ENCODE measurements around the gene SCAI.
A peak's percentile ranks its signal among the peaks of the same experiment; 100 is the strongest.
"Not testable (repeated sequence)": the region's sequence is repeated elsewhere in the genome, so short reads cannot be mapped to it uniquely, and the experiment has no call there.

SCAI gene

DNA sequence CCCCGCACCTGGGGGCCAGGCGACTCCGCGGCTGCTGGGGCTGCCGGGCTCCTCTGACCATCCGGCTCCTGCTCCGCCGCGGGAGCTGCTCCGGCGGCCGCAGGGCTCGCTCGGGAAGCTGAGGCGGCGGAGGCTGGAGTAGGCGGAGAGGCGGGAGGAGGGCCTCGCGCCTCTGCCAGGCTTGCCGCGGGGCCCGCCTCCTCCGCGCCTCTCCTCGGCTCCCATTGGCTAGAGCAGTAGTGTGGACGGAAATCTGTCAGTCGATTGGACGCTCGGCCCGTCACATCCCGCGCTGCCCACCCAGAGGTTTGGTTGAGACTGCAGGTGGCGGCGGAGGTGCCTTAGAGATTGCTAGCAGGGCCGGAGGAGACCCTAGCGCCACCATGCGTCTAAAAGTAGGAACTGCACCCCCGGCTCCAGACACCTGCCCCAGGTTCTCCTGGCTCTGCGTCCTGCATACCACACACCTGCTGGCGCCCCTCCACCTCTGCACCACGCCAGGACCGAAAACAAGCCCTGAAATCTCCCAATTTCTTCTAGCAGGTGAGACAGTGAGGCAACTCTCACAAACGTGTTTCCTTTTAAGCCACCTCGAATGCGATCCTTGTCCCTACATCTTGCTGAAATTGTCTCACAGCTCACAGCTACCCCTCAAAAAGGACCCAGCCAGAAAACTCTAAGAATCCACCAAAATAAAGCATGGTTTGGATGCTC lies at the start of gene SCAI:
TSS of gene SCAI (minus strand) at position 152 of the 714 bp plus-strand sequence. CDS start at position 61, 91 bp downstream.
- peak within 1 kb of the TSS; percentile 69 for H3K27ac ChIP-seq
- peak within 1 kb of the TSS; percentile 79 for H3K9ac ChIP-seq
- peak within 1 kb of the TSS; percentile 75 for H3K4me3 ChIP-seq
- no peaks in the 10 kb centered on the region for H4K20me1 ChIP-seq
- peaks cover 18% of the 10 kb centered on the region for H3K36me3 ChIP-seq
- no peaks in the 10 kb centered on the region for H3K9me3 ChIP-seq
- peaks cover 33% of the 10 kb centered on the region for H3K4me1 ChIP-seq
- peak within 1 kb of the TSS; percentile 72 for H3K4me2 ChIP-seq
- no peak for TF ChIP-seq Cebpa-rat (IDR thresholded peaks at IDR 0.05)
- H3K27me3 ChIP-seq: no peaks in the 10 kb centered on the region

DNA sequence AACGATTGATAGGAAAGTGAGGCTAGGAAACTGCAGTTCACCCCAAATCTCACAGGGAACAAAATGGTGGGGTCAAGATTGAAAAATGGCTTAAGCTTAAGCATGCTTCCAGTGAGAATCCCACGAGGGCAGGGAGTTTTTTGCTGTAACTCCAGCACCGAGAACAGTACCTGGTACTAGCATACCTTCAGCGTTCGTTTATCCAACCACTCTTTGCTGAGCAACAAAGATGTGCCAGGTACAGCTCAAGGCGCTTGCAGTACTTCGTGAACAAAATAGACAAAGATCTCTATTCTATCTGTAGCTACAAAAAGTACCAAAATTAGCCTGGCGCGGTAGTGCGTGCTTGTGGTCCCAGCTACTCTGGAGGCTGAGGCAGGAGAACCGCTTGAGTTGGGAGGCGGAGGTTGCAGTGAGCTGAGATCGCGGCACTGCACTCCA lies 47.1 kb upstream of the SCAI start:
- H4K20me1 ChIP-seq: peaks cover 40% of the 10 kb centered on the region
- H3K4me2 ChIP-seq: peak overlapping the region; percentile 96
- H3K27me3 ChIP-seq: no peaks in the 10 kb centered on the region
- H3K27ac ChIP-seq: peak overlapping the region; percentile 96
- H3K4me1 ChIP-seq: peaks cover 43% of the 10 kb centered on the region
- peak overlapping the region; percentile 98 for H3K9ac ChIP-seq
- H3K9me3 ChIP-seq: no peaks in the 10 kb centered on the region
- TF ChIP-seq Cebpa-rat (IDR thresholded peaks at IDR 0.05): no peak
- H3K4me3 ChIP-seq: peak overlapping the region; percentile 95
- H3K36me3 ChIP-seq: peaks cover 9% of the 10 kb centered on the region

DNA sequence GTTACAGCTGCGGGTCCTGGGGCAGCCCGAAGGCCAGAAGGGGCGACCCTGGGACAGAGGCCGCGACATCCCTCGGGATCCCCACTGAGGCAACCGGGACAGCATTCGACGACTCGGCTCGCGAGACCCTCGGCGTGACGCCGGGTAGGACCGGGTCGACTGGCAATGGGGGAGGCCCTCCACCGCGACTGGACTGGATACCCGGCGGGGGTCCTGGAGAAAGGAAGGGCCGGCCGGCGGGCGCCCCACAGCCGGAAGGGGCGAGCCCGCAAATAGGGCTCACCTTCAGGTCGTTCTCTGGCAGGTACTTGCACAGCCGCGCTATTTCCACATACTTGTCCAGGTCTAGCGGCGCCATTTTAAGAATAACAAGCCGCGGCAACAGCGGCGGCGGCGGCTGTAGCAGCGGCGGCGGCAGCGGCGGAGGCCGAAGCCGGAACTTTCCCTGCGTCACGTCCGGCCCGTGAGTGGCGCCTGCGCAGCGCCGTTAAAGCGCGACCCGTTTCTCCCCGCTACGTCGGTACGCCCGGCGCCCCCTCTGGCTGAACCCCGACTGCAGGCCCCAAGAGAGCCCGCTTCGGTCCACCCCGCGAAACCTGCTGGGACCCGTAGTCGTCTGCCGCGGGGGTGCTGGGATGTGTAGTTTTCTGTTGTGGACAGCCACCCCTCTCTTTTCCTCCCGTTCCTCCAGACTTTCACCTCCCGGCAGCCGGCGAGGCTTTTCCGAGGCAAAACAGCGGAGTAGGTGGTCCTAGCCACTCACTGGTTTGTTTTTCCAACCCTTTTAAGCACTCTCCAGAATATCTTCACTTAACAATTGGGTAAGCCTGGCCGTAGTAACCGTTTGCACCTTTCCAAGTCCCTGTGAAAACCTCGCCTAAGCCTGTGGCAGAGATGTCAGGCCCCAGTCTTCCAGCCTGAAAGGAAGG lies 46.3 kb upstream of the SCAI start, which contains the start of gene PPP6C:
TSS of gene PPP6C (minus strand) at position 443 of the 929 bp plus-strand sequence. CDS start at position 358, 85 bp downstream.
- peaks cover 35% of the 10 kb centered on the region for H3K4me1 ChIP-seq
- peaks cover 12% of the 10 kb centered on the region for H3K36me3 ChIP-seq
- H4K20me1 ChIP-seq: peaks cover 48% of the 10 kb centered on the region
- peak within 1 kb of the TSS; percentile 96 for H3K4me2 ChIP-seq
- TF ChIP-seq Cebpa-rat (IDR thresholded peaks at IDR 0.05): no peak
- peak within 1 kb of the TSS; percentile 96 for H3K27ac ChIP-seq
- no peaks in the 10 kb centered on the region for H3K27me3 ChIP-seq
- peak within 1 kb of the TSS; percentile 98 for H3K9ac ChIP-seq
- peak within 1 kb of the TSS; percentile 95 for H3K4me3 ChIP-seq
- H3K9me3 ChIP-seq: no peaks in the 10 kb centered on the region

DNA sequence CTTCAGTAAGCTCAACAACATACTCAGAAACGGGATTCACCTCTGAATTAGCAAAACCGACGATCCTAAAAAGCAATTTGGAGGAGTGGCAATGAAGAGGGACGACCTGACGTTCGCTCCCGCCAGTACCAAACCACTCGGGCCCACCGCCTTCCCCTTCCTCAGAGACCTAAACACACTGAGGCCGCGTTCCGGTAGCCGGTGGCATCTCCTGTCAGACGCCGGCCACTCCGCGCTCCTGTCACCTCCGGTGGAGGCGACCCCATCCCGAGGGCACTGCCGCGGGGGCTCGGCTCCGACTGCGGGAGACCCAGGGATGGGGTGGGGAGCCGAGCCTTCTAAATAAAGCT lies 45.7 kb upstream of the SCAI start:
- peaks cover 19% of the 10 kb centered on the region for H3K36me3 ChIP-seq
- peaks cover 33% of the 10 kb centered on the region for H3K4me1 ChIP-seq
- H3K27ac ChIP-seq: peak overlapping the region; percentile 96
- H4K20me1 ChIP-seq: peaks cover 54% of the 10 kb centered on the region
- peak overlapping the region; percentile 95 for H3K4me3 ChIP-seq
- peak overlapping the region; percentile 98 for H3K9ac ChIP-seq
- no peak for TF ChIP-seq Cebpa-rat (IDR thresholded peaks at IDR 0.05)
- H3K9me3 ChIP-seq: no peaks in the 10 kb centered on the region; the same call in 1 of the 2 replicates
- H3K27me3 ChIP-seq: no peaks in the 10 kb centered on the region
- H3K4me2 ChIP-seq: peak overlapping the region; percentile 80

DNA sequence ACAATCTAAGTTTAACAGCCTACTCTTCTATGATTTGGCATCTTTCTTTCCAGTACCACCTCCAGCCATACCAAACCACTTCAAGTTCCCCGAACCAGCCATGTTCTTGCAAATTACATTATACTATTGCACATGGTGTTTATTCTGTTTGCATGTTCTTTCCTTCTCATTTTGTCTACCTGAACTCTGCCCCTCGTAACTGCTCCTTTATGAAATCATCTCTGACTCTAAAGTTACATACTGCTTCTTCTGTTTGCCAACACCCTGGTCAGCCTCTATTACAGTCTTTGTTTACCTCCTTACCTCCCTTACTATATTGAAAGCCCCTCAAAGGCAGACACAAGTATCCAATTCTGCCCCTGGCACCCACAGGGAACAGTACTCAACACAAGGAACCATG lies 40.2 kb upstream of the SCAI start:
- H3K4me1 ChIP-seq: peaks cover 17% of the 10 kb centered on the region
- no peak overlapping the region for H3K4me3 ChIP-seq
- TF ChIP-seq Cebpa-rat (IDR thresholded peaks at IDR 0.05): no peak

DNA sequence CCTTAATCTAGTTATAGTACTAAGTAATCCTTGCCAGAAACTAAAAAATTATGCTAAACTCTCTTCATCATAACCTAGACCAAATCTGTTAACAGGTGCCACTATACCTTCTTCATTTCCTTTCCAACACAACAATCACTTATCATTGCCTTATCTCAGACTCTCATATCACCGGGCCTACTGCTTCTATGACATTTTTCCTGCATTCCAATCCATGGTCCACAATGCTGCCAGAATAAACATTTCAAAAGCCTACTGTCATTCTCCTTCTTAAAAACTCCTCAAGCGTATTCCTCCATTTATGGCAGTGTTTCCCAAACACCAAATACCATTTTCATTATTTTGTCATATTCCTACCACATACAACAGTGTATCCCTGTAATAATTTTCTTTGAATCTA lies 39.7 kb upstream of the SCAI start:
- no peak overlapping the region for H3K4me2 ChIP-seq
- no peak overlapping the region for H3K9ac ChIP-seq
- H3K27ac ChIP-seq: no peak overlapping the region
- TF ChIP-seq Cebpa-rat (IDR thresholded peaks at IDR 0.05): no peak
- no peak overlapping the region for H3K4me3 ChIP-seq
- no peaks in the 10 kb centered on the region for H3K27me3 ChIP-seq
- peaks cover 100% of the 10 kb centered on the region for H4K20me1 ChIP-seq
- peaks cover 64% of the 10 kb centered on the region for H3K36me3 ChIP-seq
- H3K4me1 ChIP-seq: peaks cover 12% of the 10 kb centered on the region
- H3K9me3 ChIP-seq: peaks cover 25% of the 10 kb centered on the region

More for the DNA sequence above, 40.2 kb upstream of the SCAI start:
- H3K27ac ChIP-seq: no peak overlapping the region
- H3K4me2 ChIP-seq: no peak overlapping the region
- H3K27me3 ChIP-seq: no peaks in the 10 kb centered on the region
- H3K9ac ChIP-seq: no peak overlapping the region
- H3K9me3 ChIP-seq: peaks cover 23% of the 10 kb centered on the region
- H4K20me1 ChIP-seq: peaks cover 100% of the 10 kb centered on the region
- peaks cover 59% of the 10 kb centered on the region for H3K36me3 ChIP-seq

DNA sequence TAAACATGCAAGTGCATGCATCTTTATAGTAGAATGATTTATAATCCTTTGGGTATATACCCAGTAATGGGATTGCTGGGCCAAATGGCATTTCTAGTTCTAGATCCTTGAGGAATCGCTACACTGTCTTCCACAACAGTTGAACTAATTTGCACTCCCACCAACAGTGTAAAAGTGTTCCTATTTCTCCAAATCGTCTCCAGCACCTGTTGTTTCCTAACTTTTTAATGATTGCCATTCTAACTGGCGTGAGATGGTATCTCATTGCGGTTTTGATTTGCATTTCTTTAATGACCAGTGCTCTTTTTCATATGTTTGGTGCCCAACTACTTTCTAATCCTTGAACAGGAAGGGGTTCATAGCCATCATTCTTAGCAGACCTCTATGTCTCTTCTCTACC lies 38.4 kb upstream of the SCAI start:
- Histone ChIP-seq H4K20me1 (peaks cover 100% of the 10 kb centered on the region), H3K36me3 (peaks cover 62% of the 10 kb centered on the region), H3K9me3 (peaks cover 25% of the 10 kb centered on the region)
- H3K4me1 ChIP-seq, H3K27me3 ChIP-seq, H3K4me3 ChIP-seq, H3K4me2 ChIP-seq, H3K9ac ChIP-seq, H3K27ac ChIP-seq: not testable (repeated sequence)

DNA sequence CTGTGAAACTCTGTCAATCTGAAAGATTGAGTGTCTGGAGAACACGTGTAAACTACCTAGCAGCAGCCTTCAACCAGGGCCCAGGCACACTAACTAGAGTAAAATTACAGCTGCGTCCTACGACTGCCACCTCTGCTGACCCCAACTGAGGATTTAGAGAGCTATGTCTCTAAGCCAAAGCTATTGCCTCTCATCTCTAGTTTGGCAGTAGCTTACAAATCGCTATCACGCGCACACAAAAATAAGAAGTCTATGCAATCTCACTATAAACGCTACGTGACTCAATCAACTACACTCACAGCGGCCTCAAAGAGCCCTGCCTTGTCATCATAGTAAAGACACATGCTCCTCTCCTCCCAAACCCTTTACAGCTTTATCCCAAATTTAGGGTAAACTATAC lies 37.5 kb upstream of the SCAI start:
- no peak for TF ChIP-seq Cebpa-rat (IDR thresholded peaks at IDR 0.05)
- Histone ChIP-seq H3K9me3 (peaks cover 25% of the 10 kb centered on the region), H3K27ac (no peak overlapping the region), H3K4me3 (no peak overlapping the region), H3K27me3 (no peaks in the 10 kb centered on the region), H3K4me2 (no peak overlapping the region), H3K9ac (no peak overlapping the region), H3K4me1 (no peaks in the 10 kb centered on the region), H4K20me1 (peaks cover 100% of the 10 kb centered on the region), H3K36me3 (peaks cover 64% of the 10 kb centered on the region)

DNA sequence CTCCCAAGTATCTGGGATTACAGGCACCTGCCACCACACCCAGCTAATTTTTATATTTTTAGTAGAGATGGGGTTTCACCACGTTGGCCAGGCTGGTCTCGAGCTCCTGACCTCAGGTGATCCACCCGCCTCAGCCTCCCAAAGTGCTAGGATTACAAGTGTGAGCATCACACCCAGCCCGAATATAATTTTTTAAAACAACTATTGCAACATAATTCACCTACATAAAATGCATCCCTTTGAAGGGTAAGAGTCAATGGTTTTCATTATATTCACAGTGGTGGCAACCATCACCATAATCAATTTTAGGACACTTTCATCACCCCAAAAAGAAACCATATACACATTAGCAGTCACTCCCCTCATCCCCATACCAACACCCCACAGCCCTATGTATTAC lies 36.4 kb upstream of the SCAI start:
- H3K27me3 ChIP-seq, H3K9ac ChIP-seq, H3K4me2 ChIP-seq, H3K4me1 ChIP-seq, H3K4me3 ChIP-seq, H3K27ac ChIP-seq: not testable (repeated sequence)
- H3K9me3 ChIP-seq: peaks cover 25% of the 10 kb centered on the region
- H4K20me1 ChIP-seq: peaks cover 100% of the 10 kb centered on the region
- H3K36me3 ChIP-seq: peaks cover 64% of the 10 kb centered on the region

DNA sequence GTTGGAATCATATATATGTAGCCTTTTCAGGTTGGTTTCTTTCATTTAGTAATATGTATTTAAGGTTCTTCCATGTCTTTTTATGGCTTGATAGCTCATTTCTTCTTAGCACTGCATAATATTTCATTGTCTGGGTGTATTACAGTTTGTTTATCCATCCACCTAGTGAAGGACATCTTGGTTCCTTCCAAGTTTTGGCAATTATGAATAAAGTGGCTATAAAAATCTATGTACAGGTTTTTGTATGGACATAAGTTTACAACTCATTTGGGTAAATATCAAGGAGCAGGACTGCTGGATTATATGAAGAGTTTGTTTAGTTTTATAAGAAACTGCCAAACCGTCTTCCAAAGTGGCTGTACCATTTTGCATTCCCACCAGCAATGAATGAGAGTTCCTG lies 34.6 kb upstream of the SCAI start:
- no peaks in the 10 kb centered on the region for H3K27me3 ChIP-seq
- H3K4me2 ChIP-seq: no peak overlapping the region
- peaks cover 19% of the 10 kb centered on the region for H3K9me3 ChIP-seq
- no peak overlapping the region for H3K27ac ChIP-seq
- TF ChIP-seq Cebpa-rat (IDR thresholded peaks at IDR 0.05): no peak
- H3K36me3 ChIP-seq: peaks cover 56% of the 10 kb centered on the region
- peaks cover 100% of the 10 kb centered on the region for H4K20me1 ChIP-seq
- peaks cover 5% of the 10 kb centered on the region for H3K4me1 ChIP-seq
- no peak overlapping the region for H3K9ac ChIP-seq
- H3K4me3 ChIP-seq: no peak overlapping the region

Measured in BLaER1 (cell line).